Right atrium auricular region (tissue), 2 donors: ENCODE results near the gene OSBPL6. TPM values are rescaled to one million over a fixed set of nuclear protein-coding genes. Genes with fewer than 3 reads are reported as not detected.

Experiments
- DNase-seq: peaks from one replicate; pipeline ENCODE4 v3.0.0-alpha.2; 2019; ENCODE audit warnings: low spot score
- H3K27ac ChIP-seq, 2 donors: fragments of 200-600 bp; sonication (generic); 1 replicate in 1 of 2; 2 replicates in 1 of 2; pipeline ENCODE4 v1.5.1; 2016 to 2019
- H3K27me3 ChIP-seq, 2 donors: fragments of 200-600 bp; sonication (generic); one replicate each; pipeline versions ENCODE4 v1.5.1 to v1.6.0; 2017 to 2019
- H3K36me3 ChIP-seq: fragments of 200-600 bp; sonication (generic); one replicate; pipeline ENCODE4 v1.5.1; 2016
- H3K4me1 ChIP-seq, 2 donors: fragments of 200-600 bp; sonication (generic); one replicate each; pipeline versions ENCODE4 v1.5.1 to v1.6.0; 2017 to 2019
- H3K4me3 ChIP-seq, 2 donors: fragments of 200-600 bp; sonication (generic); 1 replicate in 1 of 2; 2 replicates in 1 of 2; pipeline ENCODE4 v1.5.1; 2017 to 2019; ENCODE audit warnings: mild to moderate bottlenecking in 1 of 2, moderate library complexity in 1 of 2
- H3K9me3 ChIP-seq, 2 donors: fragments of 200-600 bp; sonication (generic); one replicate each; pipeline ENCODE4 v1.5.1; 2019
- CTCF ChIP-seq, 2 donors: fragments of 200-600 bp; sonication (generic); IDR thresholded peaks; one replicate each; pipeline ENCODE4 v1.5.1; 2019; ENCODE audit warnings: antibody characterized with exemption in 2 of 2
- total RNA-seq, 2 donors: library from RNA; depleted of rRNA; stranded (reverse); fragments of >200 nt; gene quantifications; one replicate each; pipeline ENCODE4 v1.1.0, GENCODE V29; 2016

The OSBPL6 gene
- total RNA-seq, 2 donors from 2014 or later, result 4.8 to 11.5 TPM

GRCh38 chr2:178264211-178264610, 69.9 kb downstream of the OSBPL6 start:
- no peak overlapping the region for H3K4me3 ChIP-seq
- no peak overlapping the region for H3K27ac ChIP-seq
- DNase-seq, result no peak
- no peaks in the 10 kb centered on the region for H3K27me3 ChIP-seq
- H3K36me3 ChIP-seq, result no peaks in the 10 kb centered on the region
- TF ChIP-seq CTCF (IDR thresholded peaks at IDR 0.05), result no peak
- H3K9me3 ChIP-seq, result no peaks in the 10 kb centered on the region
- H3K4me1 ChIP-seq, result no peaks in the 10 kb centered on the region

- no peaks in the 10 kb centered on the region for H3K9me3 ChIP-seq
- TF ChIP-seq CTCF (IDR thresholded peaks at IDR 0.05), result no peak
- H3K36me3 ChIP-seq, result no peaks in the 10 kb centered on the region
- H3K27me3 ChIP-seq, result no peaks in the 10 kb centered on the region
- DNase-seq, result no peak
- peaks cover 0 to 3% of the 10 kb centered on the region in 2 donors for H3K4me1 ChIP-seq
- no peak overlapping the region for H3K27ac ChIP-seq
- H3K4me3 ChIP-seq, result no peak overlapping the region
These were observed 71.5 kb downstream of the OSBPL6 start for GRCh38 chr2:178265851-178266250.

GRCh38 chr2:178266445-178266844, 72.1 kb downstream of the OSBPL6 start:
- no peaks in the 10 kb centered on the region for H3K9me3 ChIP-seq
- H3K4me1 ChIP-seq, result peaks cover 0 to 9% of the 10 kb centered on the region in 2 donors
- no peak overlapping the region for H3K4me3 ChIP-seq
- DNase-seq, result no peak
- no peaks in the 10 kb centered on the region for H3K36me3 ChIP-seq
- no peaks in the 10 kb centered on the region for H3K27me3 ChIP-seq
- no peak for TF ChIP-seq CTCF (IDR thresholded peaks at IDR 0.05)
- H3K27ac ChIP-seq, result no peak overlapping the region

GRCh38 chr2:178267660-178268059, 73.3 kb downstream of the OSBPL6 start:
- Histone ChIP-seq H3K4me1 (peaks cover 0 to 18% of the 10 kb centered on the region in 2 donors), H3K27ac (no peak overlapping the region), H3K27me3 (no peaks in the 10 kb centered on the region), H3K4me3 (no peak overlapping the region), H3K36me3 (no peaks in the 10 kb centered on the region), H3K9me3 (no peaks in the 10 kb centered on the region)
- no peak for TF ChIP-seq CTCF (IDR thresholded peaks at IDR 0.05)
- no peak for DNase-seq

- Histone ChIP-seq H3K27me3 (no peaks in the 10 kb centered on the region), H3K27ac (no peak overlapping the region), H3K9me3 (no peaks in the 10 kb centered on the region), H3K4me1 (peaks cover 0 to 19% of the 10 kb centered on the region in 2 donors), H3K36me3 (no peaks in the 10 kb centered on the region), H3K4me3 (no peak overlapping the region)
- no peak for TF ChIP-seq CTCF (IDR thresholded peaks at IDR 0.05)
- no peak for DNase-seq
These were observed 74.1 kb downstream of the OSBPL6 start for GRCh38 chr2:178268435-178268834.

- Histone ChIP-seq H3K36me3 (no peaks in the 10 kb centered on the region), H3K4me1 (peaks cover 0 to 19% of the 10 kb centered on the region in 2 donors), H3K27me3 (no peaks in the 10 kb centered on the region), H3K27ac (no peak overlapping the region), H3K9me3 (no peaks in the 10 kb centered on the region), H3K4me3 (no peak overlapping the region)
- no peak for TF ChIP-seq CTCF (IDR thresholded peaks at IDR 0.05)
- DNase-seq, result no peak
These were observed 75.3 kb downstream of the OSBPL6 start for GRCh38 chr2:178269438-178270224.
